K562 (cell line): ENCODE data around the gene RPS2. TPM values are rescaled to one million over a fixed set of nuclear protein-coding genes. Genes with fewer than 3 reads are reported as not detected.
A peak's percentile ranks its signal among the peaks of the same experiment; 100 is the strongest.

ENCODE experiments used
- KDM1A ChIP-seq, 2 experiments: fragments of 450-650 bp; IDR thresholded peaks; 2 replicates each; pipeline ENCODE4 v1.6.1; 2016; ENCODE audit warnings: mild to moderate bottlenecking in 2 of 2
- NCOA4 ChIP-seq: fragments of 450-650 bp; IDR thresholded peaks from 2 replicates; pipeline ENCODE4 v1.6.1; 2018; ENCODE audit warnings: mild to moderate bottlenecking; ENCODE audit not compliant: partially characterized antibody
- POLR2A ChIP-seq: fragments of 450-650 bp; conservative IDR thresholded peaks from 2 replicates; pipeline ENCODE4 v1.6.1; 2016
- RUNX1 ChIP-seq: sonication (generic); IDR thresholded peaks from 2 replicates; pipeline ENCODE4 v1.6.1; 2016; ENCODE audit warnings: antibody characterized with exemption, low read depth
- SIN3A ChIP-seq, 2 experiments: fragments of 150-350 bp in 1 of 2; IDR thresholded peaks; 2 replicates each; pipeline ENCODE4 v1.6.1; 2011 to 2016; ENCODE audit warnings: borderline replicate concordance in 2 of 2, low read depth in 2 of 2, low read length in 2 of 2, mild to moderate bottlenecking in 2 of 2, moderate library complexity in 2 of 2; ENCODE audit not compliant: control insufficient read depth in 1 of 2
- SRF ChIP-seq, 2 experiments: fragments of 250-450, 450-650 bp in 1 of 2; sonication (Bioruptor Pico) in 1 of 2; sonication (generic) in 1 of 2; formaldehyde crosslinking; IDR thresholded peaks; 2 replicates each; pipeline versions ENCODE4 v1.5.0 to v1.5.1; 2020 to 2022; ENCODE audit warnings: mild to moderate bottlenecking in 1 of 2, missing genetic modification reagents in 1 of 2
- TCF7 ChIP-seq: sonication (generic); IDR thresholded peaks from 2 replicates; pipeline ENCODE4 v1.6.1; 2016; ENCODE audit warnings: antibody characterized with exemption, borderline replicate concordance
- U2AF2 ChIP-seq: fragments of 200-400 bp; formaldehyde crosslinking; optimal IDR thresholded peaks from 2 replicates; pipeline ENCODE3; 2017; ENCODE audit warnings: low read depth, mild to moderate bottlenecking, low read length
- XRCC5 ChIP-seq: fragments of 200-400 bp; formaldehyde crosslinking; IDR thresholded peaks from 2 replicates; pipeline ENCODE4 v1.6.1; 2017; ENCODE audit warnings: low read depth, mild to moderate bottlenecking, low read length
- ZNF224 ChIP-seq: sonication (generic); formaldehyde crosslinking; IDR thresholded peaks from 2 replicates; pipeline ENCODE4 v1.8.0; 2022; ENCODE audit warnings: mild to moderate bottlenecking, missing genetic modification reagents
- ZNF232 ChIP-seq: sonication (generic); formaldehyde crosslinking; IDR thresholded peaks from 2 replicates; pipeline ENCODE4 v1.8.0; 2022; ENCODE audit warnings: mild to moderate bottlenecking, missing genetic modification reagents
- ZNF584 ChIP-seq: fragments of 200-800 bp; sonication (Bioruptor generic); IDR thresholded peaks from 2 replicates; pipeline ENCODE4 v1.6.1; 2016; ENCODE audit warnings: low read depth, mild to moderate bottlenecking, missing genetic modification characterization, missing compliant biosample characterization
- ZNF77 ChIP-seq: fragments of 250-450 bp; sonication (Bioruptor Pico); IDR thresholded peaks from 2 replicates; pipeline ENCODE4 v1.5.0; 2020
- polyA plus RNA-seq, 8 experiments: library from polyadenylated mRNA; depleted of rRNA in 4 of 8; stranded (reverse) in 5 of 8; unstranded in 3 of 8; fragments of >200 nt; fragmentation: Nextera tagmentation in 2 of 8; fragmentation: Illumina TruSeq in 1 of 8; extraction: Ambion mirVana in 2 of 8; extraction: Trizol in 1 of 8; gene quantifications; 2 replicates each; pipeline versions ENCODE4 v1.2.1 to v1.2.3, GENCODE V29; 2011 to 2014; ENCODE audit warnings: inconsistent platforms in 1 of 8, missing spikeins in 1 of 8
- total RNA-seq, 7 experiments: library from RNA; depleted of rRNA in 6 of 7; stranded (reverse); fragments of >200 nt in 6 of 7; fragmentation: Illumina TruSeq in 2 of 7; extraction: Trizol in 2 of 7; gene quantifications; 2 replicates each; pipeline versions ENCODE4 v1.2.1 to v1.2.3, GENCODE V29; 2011 to 2021; ENCODE audit warnings: low replicate concordance in 1 of 7
- TF ChIP-seq, protein P1 (sequence below), 2 experiments: fragments of 450-650 bp; IDR thresholded peaks; 2 replicates each; pipeline ENCODE4 v1.6.1; 2016; ENCODE audit warnings: mild to moderate bottlenecking in 2 of 2, borderline replicate concordance in 1 of 2, low read depth in 1 of 2, moderate library complexity in 1 of 2
- TF ChIP-seq, protein P2 (sequence below): fragments of 250-450 bp; sonication (Bioruptor Pico); IDR thresholded peaks from 2 replicates; pipeline ENCODE4 v1.5.0; 2021; ENCODE audit warnings: mild to moderate bottlenecking, borderline replicate concordance
- TF ChIP-seq, protein P3 (sequence below): sonication (generic); formaldehyde crosslinking; IDR thresholded peaks from 2 replicates; pipeline ENCODE4 v1.4.0; 2020; ENCODE audit warnings: mild to moderate bottlenecking, missing genetic modification reagents

RPS2 gene
- total and polyA plus RNA-seq, 9 of the 15 experiments (the other 6 are each of a cell fraction or from before 2014, with no cell fraction given) = 834 to 4,794 (median 3,793) TPM

DNA sequence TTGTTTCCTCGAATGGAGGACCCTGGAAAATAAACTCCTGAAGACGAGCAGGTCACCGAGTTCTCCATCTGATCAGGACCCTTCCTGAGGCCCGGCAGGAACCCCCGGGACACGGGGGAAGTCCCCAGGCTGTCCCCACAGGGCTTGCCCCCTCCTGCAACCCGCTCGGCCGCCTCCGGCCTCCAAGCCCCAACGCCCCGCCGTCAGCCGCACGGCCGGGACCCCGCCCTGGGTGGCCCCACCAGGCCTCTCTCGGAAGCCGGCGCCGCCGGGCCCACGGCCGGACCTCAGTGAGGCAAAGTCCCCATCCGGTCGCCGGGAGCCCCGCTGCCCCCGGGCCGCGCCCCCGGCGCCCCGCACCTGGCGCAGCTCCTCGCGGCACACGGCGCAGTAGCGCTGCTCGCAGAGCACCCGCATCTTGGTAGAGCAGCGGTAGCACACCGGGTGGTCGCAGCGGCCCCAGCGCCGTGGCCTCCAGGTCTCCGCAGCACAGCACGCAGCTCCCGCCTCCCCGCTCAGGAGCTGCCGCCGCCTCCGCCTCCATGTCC is 44.6 kb upstream of the RPS2 start (continued):
- TF ChIP-seq, protein P1, sequence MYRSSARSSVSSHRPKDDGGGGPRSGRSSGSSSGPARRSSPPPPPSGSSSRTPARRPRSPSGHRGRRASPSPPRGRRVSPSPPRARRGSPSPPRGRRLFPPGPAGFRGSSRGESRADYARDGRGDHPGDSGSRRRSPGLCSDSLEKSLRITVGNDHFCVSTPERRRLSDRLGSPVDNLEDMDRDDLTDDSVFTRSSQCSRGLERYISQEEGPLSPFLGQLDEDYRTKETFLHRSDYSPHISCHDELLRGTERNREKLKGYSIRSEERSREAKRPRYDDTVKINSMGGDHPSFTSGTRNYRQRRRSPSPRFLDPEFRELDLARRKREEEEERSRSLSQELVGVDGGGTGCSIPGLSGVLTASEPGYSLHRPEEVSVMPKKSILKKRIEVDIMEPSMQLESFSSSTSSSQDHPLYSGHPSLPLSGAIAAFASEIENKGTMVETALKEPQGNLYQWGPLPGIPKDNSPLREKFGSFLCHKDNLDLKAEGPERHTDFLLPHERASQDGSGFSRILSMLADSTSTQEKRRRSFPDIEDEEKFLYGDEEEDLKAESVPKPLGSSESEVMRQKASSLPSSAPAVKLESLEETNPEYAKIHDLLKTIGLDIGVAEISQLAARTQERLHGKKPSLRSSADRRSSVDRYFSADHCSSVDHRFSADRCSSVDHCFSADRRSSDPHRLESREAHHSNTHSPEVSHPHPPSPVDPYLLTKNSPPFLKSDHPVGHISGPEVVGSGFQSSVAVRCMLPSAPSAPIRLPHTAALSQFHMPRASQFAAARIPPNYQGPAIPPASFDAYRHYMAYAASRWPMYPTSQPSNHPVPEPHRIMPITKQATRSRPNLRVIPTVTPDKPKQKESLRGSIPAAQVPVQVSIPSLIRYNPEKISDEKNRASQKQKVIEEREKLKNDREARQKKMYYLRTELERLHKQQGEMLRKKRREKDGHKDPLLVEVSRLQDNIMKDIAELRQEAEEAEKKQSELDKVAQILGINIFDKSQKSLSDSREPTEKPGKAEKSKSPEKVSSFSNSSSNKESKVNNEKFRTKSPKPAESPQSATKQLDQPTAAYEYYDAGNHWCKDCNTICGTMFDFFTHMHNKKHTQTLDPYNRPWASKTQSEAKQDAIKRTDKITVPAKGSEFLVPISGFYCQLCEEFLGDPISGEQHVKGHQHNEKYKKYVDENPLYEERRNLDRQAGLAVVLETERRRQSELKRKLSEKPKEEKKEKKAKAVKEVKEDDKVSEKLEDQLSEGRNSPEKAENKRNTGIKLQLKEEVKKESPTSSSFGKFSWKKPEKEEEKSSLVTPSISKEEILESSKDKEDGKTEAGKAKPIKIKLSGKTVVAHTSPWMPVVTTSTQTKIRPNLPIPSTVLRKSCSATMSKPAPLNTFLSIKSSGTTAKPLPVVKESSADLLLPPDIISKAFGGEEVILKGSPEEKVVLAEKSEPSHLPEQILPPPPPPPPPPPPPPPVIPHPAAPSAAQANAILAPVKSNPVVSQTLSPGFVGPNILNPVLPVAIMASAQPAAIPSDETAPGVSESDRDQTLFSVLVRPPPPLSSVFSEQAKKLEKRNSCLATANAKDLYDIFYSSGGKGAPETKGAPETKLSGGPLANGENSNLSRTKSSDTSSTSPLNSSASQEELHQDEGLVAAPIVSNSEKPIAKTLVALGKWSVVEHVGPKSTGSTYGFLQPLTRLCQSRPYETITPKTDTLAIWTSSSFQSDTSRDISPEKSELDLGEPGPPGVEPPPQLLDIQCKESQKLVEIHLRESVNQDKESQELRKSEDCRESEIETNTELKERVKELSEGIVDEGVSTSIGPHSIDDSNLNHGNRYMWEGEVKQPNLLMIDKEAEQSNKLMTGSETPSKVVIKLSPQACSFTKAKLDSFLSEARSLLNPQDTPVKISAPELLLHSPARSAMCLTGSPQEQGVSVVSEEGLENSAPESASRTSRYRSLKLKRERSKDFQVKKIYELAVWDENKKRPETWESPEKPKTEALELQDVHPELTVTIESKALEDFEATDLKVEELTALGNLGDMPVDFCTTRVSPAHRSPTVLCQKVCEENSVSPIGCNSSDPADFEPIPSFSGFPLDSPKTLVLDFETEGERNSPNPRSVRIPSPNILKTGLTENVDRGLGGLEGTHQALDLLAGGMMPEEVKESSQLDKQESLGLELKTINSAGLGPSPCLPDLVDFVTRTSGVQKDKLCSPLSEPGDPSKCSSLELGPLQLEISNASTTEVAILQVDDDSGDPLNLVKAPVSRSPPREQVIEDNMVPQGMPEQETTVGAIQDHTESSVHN (IDR thresholded peaks at IDR 0.05; ENCODE audit: borderline replicate concordance in 1 of 2, low read depth in 1 of 2) = no peak
- no peak for TF ChIP-seq KDM1A (IDR thresholded peaks at IDR 0.05)
- TF ChIP-seq SIN3A (IDR thresholded peaks at IDR 0.05; ENCODE audit: borderline replicate concordance in 2 of 2, control insufficient read depth in 1 of 2, low read depth in 2 of 2, low read length in 2 of 2) = 0 out of 4 replicates have a peak, but pooled peaks of 1 of the 2 experiments have one; percentile 68
- TF ChIP-seq SRF (CRISPR knock-in tag; IDR thresholded peaks at IDR 0.05) = no peak
- TF ChIP-seq U2AF2 = no peak
- no peak for TF ChIP-seq ZNF77 (CRISPR knock-in tag)
- TF ChIP-seq, protein P2, sequence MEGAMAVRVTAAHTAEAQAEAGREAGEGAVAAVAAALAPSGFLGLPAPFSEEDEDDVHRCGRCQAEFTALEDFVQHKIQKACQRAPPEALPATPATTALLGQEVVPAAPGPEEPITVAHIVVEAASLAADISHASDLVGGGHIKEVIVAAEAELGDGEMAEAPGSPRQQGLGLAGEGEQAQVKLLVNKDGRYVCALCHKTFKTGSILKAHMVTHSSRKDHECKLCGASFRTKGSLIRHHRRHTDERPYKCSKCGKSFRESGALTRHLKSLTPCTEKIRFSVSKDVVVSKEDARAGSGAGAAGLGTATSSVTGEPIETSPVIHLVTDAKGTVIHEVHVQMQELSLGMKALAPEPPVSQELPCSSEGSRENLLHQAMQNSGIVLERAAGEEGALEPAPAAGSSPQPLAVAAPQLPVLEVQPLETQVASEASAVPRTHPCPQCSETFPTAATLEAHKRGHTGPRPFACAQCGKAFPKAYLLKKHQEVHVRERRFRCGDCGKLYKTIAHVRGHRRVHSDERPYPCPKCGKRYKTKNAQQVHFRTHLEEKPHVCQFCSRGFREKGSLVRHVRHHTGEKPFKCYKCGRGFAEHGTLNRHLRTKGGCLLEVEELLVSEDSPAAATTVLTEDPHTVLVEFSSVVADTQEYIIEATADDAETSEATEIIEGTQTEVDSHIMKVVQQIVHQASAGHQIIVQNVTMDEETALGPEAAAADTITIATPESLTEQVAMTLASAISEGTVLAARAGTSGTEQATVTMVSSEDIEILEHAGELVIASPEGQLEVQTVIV = no peak
- TF ChIP-seq TCF7 = no peak
- TF ChIP-seq ZNF224 (CRISPR knock-in tag) = no peak; the same call in 1 of the 2 replicates
- no peak for TF ChIP-seq ZNF584 (CRISPR knock-in tag)
- TF ChIP-seq, protein P3, sequence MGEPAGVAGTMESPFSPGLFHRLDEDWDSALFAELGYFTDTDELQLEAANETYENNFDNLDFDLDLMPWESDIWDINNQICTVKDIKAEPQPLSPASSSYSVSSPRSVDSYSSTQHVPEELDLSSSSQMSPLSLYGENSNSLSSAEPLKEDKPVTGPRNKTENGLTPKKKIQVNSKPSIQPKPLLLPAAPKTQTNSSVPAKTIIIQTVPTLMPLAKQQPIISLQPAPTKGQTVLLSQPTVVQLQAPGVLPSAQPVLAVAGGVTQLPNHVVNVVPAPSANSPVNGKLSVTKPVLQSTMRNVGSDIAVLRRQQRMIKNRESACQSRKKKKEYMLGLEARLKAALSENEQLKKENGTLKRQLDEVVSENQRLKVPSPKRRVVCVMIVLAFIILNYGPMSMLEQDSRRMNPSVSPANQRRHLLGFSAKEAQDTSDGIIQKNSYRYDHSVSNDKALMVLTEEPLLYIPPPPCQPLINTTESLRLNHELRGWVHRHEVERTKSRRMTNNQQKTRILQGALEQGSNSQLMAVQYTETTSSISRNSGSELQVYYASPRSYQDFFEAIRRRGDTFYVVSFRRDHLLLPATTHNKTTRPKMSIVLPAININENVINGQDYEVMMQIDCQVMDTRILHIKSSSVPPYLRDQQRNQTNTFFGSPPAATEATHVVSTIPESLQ (CRISPR knock-in tag) = no peak
- no peak for TF ChIP-seq RUNX1
- no peak for TF ChIP-seq ZNF232 (CRISPR knock-in tag)
- TF ChIP-seq NCOA4 = no peak
- no peak for TF ChIP-seq XRCC5
- no peak for TF ChIP-seq POLR2A
